ENCODE data around the gene CGB8.

- TF ChIP-seq YY1 (IDR thresholded peaks at IDR 0.05; ENCODE audit: insufficient read depth, insufficient read length): no peak
- TF ChIP-seq SUZ12 (IDR thresholded peaks at IDR 0.05; ENCODE audit: extremely low read depth, insufficient read depth, insufficient read length): no peak
- TF ChIP-seq ZNF274 (IDR thresholded peaks at IDR 0.05; ENCODE audit: low read depth, low read length): no peak
Observed at GRCh38 chr19:49097453-49098288, 48.8 kb upstream of the CGB8 start.

Data from NT2/D1 (cell line).